OCI-LY1 (cell line): ENCODE data around the gene AIF1.

Experiments used
- CTCF ChIP-seq: fragments of 200-600 bp; sonication (generic), shearing (Covaris generic); IDR thresholded peaks from 2 replicates; pipeline ENCODE4 v1.5.1; 2017; ENCODE audit warnings: mild to moderate bottlenecking, antibody characterized with exemption, low read length, moderate library complexity, mixed read lengths
- EZH2 ChIP-seq: fragments of 200-600 bp; sonication (generic), shearing (Covaris generic); IDR thresholded peaks from 2 replicates; pipeline ENCODE4 v1.8.0; 2017; ENCODE audit warnings: borderline replicate concordance, mixed run types, mild to moderate bottlenecking, antibody characterized with exemption, low read length, moderate library complexity, mixed read lengths

DNA sequence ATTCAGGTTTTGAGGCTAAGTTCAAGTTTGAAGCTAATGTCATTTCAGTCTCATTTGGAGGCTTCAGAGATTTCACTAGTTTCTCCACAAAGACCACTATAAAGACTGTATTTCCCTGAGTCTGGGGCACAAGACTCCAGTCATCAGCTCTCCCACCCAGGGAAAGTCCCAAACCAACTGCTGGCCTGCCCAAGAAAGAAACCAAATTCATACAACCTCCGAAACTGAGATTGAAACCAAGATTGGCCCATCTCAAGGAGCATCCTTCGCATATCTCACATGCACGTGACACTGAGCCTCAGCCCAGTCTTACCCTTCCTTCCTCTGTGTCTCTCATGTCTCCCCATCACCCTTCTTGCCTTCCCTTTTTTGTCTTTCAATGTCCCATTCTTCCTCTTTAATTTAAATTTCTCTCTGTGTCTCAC lies 46.5 kb upstream of the AIF1 start:
- TF ChIP-seq EZH2 (no peak), CTCF (no peak)
